ENCODE data around the gene SERPINA12. TPM values are rescaled to one million over a fixed set of nuclear protein-coding genes. Genes with fewer than 3 reads are reported as not detected.

SERPINA12 gene
- total and polyA plus RNA-seq, 2 of the 13 experiments (the other 11 are each of a cell fraction or from before 2014, with no cell fraction given), result 0.08 TPM; not detected in 1

DNA sequence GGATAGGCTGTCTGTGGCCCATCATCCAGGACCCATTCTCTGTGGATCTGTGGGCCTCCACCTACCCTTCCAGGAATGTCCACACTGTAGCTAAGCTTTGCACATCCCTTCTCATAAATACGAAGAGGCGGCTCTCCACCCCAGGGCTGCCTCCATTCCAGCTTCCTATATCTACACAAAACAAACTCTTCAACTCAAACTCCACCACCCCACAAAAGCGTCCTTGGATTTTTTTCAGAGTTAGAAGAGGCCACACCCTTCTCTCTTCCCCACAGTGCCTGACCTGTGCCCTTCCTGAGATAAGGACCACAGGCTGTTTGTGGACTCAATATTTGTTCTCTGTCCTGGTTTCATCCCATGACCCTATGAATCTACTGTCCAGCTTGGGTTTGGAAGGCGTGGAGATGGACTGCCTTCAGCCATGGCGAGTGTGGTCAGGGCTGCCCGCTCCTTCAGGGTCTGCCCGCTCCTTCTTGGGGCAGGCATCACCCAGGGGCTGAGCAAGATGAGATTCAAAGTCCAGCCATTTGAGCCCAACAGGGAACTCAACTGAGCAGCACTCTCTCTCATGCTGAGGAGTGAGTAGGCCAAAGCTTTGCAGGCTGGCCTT is 13.0 kb upstream of the SERPINA12 start (continued):
- TF ChIP-seq HNF4G (IDR thresholded peaks at IDR 0.05; ENCODE audit: borderline replicate concordance, low read depth, low read length) (peak; percentile 55; the same call in 1 of the 2 replicates), HNF4G (CRISPR knock-in tag; IDR thresholded peaks at IDR 0.05; ENCODE audit: borderline replicate concordance, low read depth) (no peak), TRIM22 (IDR thresholded peaks at IDR 0.05) (no peak), PPARG (CRISPR knock-in tag; conservative IDR thresholded peaks at IDR 0.05) (peak; percentile 93), ZNF646 (CRISPR knock-in tag; IDR thresholded peaks at IDR 0.05) (peak; percentile 21; the same call in 1 of the 2 replicates), POGZ (CRISPR knock-in tag; IDR thresholded peaks at IDR 0.05) (peak; percentile 73), ZNF772 (CRISPR knock-in tag; IDR thresholded peaks at IDR 0.05) (peak; percentile 62; the same call in 1 of the 2 replicates), ZSCAN25 (CRISPR knock-in tag; IDR thresholded peaks at IDR 0.05) (peak; percentile 74; the same call in 1 of the 2 replicates), PLRG1 (conservative IDR thresholded peaks at IDR 0.05) (no peak), FIP1L1 (IDR thresholded peaks at IDR 0.05; ENCODE audit: borderline replicate concordance, insufficient read depth, low read depth, low read length) (no peak), ZNF773 (CRISPR knock-in tag; IDR thresholded peaks at IDR 0.05; ENCODE audit: borderline replicate concordance) (no peak), ZNF605 (CRISPR knock-in tag; IDR thresholded peaks at IDR 0.05) (peak; percentile 79), ZNF775 (CRISPR knock-in tag; IDR thresholded peaks at IDR 0.05; ENCODE audit: borderline replicate concordance) (no peak), ZNF572 (CRISPR knock-in tag; IDR thresholded peaks at IDR 0.05) (no peak), BRCA1 (CRISPR knock-in tag; IDR thresholded peaks at IDR 0.05) (peak; percentile 59; the same call in 1 of the 2 replicates), RORA (CRISPR knock-in tag; IDR thresholded peaks at IDR 0.05) (no peak), POLR2AphosphoS2 (IDR thresholded peaks at IDR 0.05; ENCODE audit: low read depth, low read length) (no peak), ZNF776 (CRISPR knock-in tag; IDR thresholded peaks at IDR 0.05) (no peak), ETV5 (CRISPR knock-in tag; IDR thresholded peaks at IDR 0.05; ENCODE audit: borderline replicate concordance) (peak; percentile 95), BATF2 (CRISPR knock-in tag; IDR thresholded peaks at IDR 0.05) (no peak), NFATC3 (CRISPR knock-in tag; IDR thresholded peaks at IDR 0.05) (no peak), KDM1A (CRISPR knock-in tag; IDR thresholded peaks at IDR 0.05) (peak; percentile 62; the same call in 1 of the 2 replicates), MBD4 (IDR thresholded peaks at IDR 0.05; ENCODE audit: borderline replicate concordance, low read length) (no peak), SMAD1 (CRISPR knock-in tag; IDR thresholded peaks at IDR 0.05; ENCODE audit: borderline replicate concordance, low read depth) (no peak)

Measured in HepG2 (cell line).